Caco-2 (cell line): ENCODE results near the gene CNPY4. TPM values are rescaled to one million over a fixed set of nuclear protein-coding genes. Genes with fewer than 3 reads are reported as not detected.

Source experiments
- BruUV-seq: library from RNA; stranded (reverse); fragments of 400-500 nt; replicated peaks from 2 replicates; lab custom pipeline; 2021; lab: Mats Ljungman, UMichigan
- CTCF ChIA-PET: fragments of 300-600 bp; sonication (Branson Sonifier 250); formaldehyde crosslinking; loops from one replicate; lab custom pipeline; 2022; ENCODE audit warnings: antibody characterized with exemption; lab: Charles Lee
- POLR2A ChIA-PET: fragments of 300-600 bp; sonication (Branson Sonifier 250); formaldehyde crosslinking; loops from one replicate; lab custom pipeline; 2022; ENCODE audit warnings: antibody characterized with exemption; lab: Charles Lee
- DNase-seq, 2 experiments: peaks; one replicate each; pipeline versions ENCODE4 v3.0.0 to v3.0.0-alpha.2; 2020 to 2022
- H3K27me3 ChIP-seq: replicated peaks from 2 replicates; pipeline ENCODE4 v1.6.0; 2011; ENCODE audit warnings: low read length; ENCODE audit not compliant: control insufficient read depth, insufficient read depth
- H3K36me3 ChIP-seq: 2 replicates; pipeline ENCODE4 v1.5.1; 2011; ENCODE audit warnings: low read length; ENCODE audit not compliant: control insufficient read depth, insufficient read depth
- H3K4me1 ChIP-seq: fragments of 250-450 bp; sonication (Bioruptor Pico); 2 replicates; pipeline ENCODE4 v1.5.1; 2020; ENCODE audit warnings: mild to moderate bottlenecking
- H3K4me3 ChIP-seq: 2 replicates; pipeline ENCODE4 v1.5.1; 2011; ENCODE audit warnings: low read depth, mild to moderate bottlenecking, control low read depth, low read length
- H3K9me3 ChIP-seq: fragments of 250-450 bp; sonication (Bioruptor Pico); 2 replicates; pipeline ENCODE4 v1.5.1; 2020; ENCODE audit warnings: mild to moderate bottlenecking, moderate library complexity
- H3K27ac Mint-ChIP-seq: one replicate; pipeline ENCODE4 v1.8.0; 2022; ENCODE audit warnings: mixed read lengths; ENCODE audit not compliant: unreplicated experiment
- H3K27me3 Mint-ChIP-seq: one replicate; pipeline ENCODE4 v1.8.0; 2022; ENCODE audit warnings: mixed read lengths; ENCODE audit not compliant: insufficient read depth, unreplicated experiment
- H3K36me3 Mint-ChIP-seq: one replicate; pipeline ENCODE4 v1.8.0; 2022; ENCODE audit warnings: mild to moderate bottlenecking, mixed read lengths; ENCODE audit not compliant: insufficient read depth, unreplicated experiment
- H3K4me1 Mint-ChIP-seq: one replicate; pipeline ENCODE4 v1.8.0; 2022; ENCODE audit warnings: low read depth, mixed read lengths; ENCODE audit not compliant: unreplicated experiment
- H3K4me3 Mint-ChIP-seq: one replicate; pipeline ENCODE4 v1.8.0; 2022; ENCODE audit warnings: mild to moderate bottlenecking, moderate library complexity, mixed read lengths; ENCODE audit not compliant: unreplicated experiment
- H3K9me3 Mint-ChIP-seq: one replicate; pipeline ENCODE4 v1.8.0; 2022; ENCODE audit warnings: mixed read lengths; ENCODE audit not compliant: unreplicated experiment
- CTCF ChIP-seq, 2 experiments: fragments of 200-600 bp in 1 of 2; IDR thresholded peaks; 1 replicate in 1 of 2; 2 replicates in 1 of 2; pipeline versions ENCODE4 v1.5.1 to v1.8.0; 2011 to 2022; ENCODE audit warnings: antibody characterized with exemption in 1 of 2, control low read depth in 1 of 2, inconsistent platforms in 1 of 2, low read depth in 1 of 2, low read length in 1 of 2, mild to moderate bottlenecking in 1 of 2, moderate library complexity in 1 of 2; ENCODE audit not compliant: insufficient read depth in 1 of 2, severe bottlenecking in 1 of 2, unreplicated experiment in 1 of 2
- intact Hi-C: fragments of 100-400 bp; cut with micrococcal nuclease; formaldehyde crosslinking; loops from one replicate; pipeline ENCODE4 v1.10.0; 2022; ENCODE audit not compliant: unreplicated experiment
- total RNA-seq: library from RNA; stranded (reverse); gene quantifications from 2 replicates; pipeline ENCODE4 v1.2.3, GENCODE V29; 2022

CNPY4 gene
- total RNA-seq, 1 experiment from 2014 or later: 10.1 TPM

DNA sequence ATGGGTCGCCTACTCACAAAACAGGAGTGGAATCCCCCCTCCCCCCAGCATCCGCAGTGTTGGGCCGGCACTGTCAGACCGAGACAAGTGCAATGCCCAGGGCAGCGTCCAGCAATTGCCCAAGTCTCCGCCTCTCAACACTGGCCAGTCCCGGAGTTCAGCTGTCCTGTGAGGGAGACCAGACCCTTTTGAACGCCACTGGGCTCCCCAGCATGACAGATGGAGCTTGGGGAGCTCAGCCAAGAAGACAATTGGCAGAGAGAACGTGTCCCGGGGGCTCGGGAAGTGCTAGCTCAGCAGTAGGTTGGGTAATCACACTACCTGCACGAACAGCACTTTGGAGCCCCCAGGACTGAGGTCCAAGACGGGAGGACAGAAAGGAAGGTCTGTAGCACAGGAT is 25.9 kb upstream of the CNPY4 start:
- no peaks in the 10 kb centered on the region for H3K4me1 ChIP-seq
- no peak overlapping the region for H3K4me3 ChIP-seq
- H3K36me3 ChIP-seq: peaks cover 13% of the 10 kb centered on the region
- Mint-ChIP-seq H3K27ac (peak overlapping the region; percentile 6), H3K4me1 (peaks cover 14% of the 10 kb centered on the region), H3K9me3 (no peaks in the 10 kb centered on the region), H3K36me3 (peaks cover 98% of the 10 kb centered on the region), H3K4me3 (no peak overlapping the region), H3K27me3 (no peaks in the 10 kb centered on the region)
- no peaks in the 10 kb centered on the region for H3K27me3 ChIP-seq
- no peaks in the 10 kb centered on the region for H3K9me3 ChIP-seq
- DNase-seq: no peak
- no peak for TF ChIP-seq CTCF (IDR thresholded peaks at IDR 0.05; ENCODE audit: insufficient read depth in 1 of 2, low read depth in 1 of 2, low read length in 1 of 2, severe bottlenecking in 1 of 2, unreplicated experiment in 1 of 2)
- POLR2A ChIA-PET: no interaction called here
- CTCF ChIA-PET: no interaction called here
- intact Hi-C loops: no loop called here
- no TSS peak for BruUV-seq

- ChIA-PET CTCF (no interaction called here), POLR2A (no interaction called here)
- Mint-ChIP-seq H3K9me3 (no peaks in the 10 kb centered on the region), H3K27ac (peak overlapping the region; percentile 6), H3K4me1 (peaks cover 19% of the 10 kb centered on the region), H3K36me3 (peaks cover 98% of the 10 kb centered on the region), H3K27me3 (no peaks in the 10 kb centered on the region), H3K4me3 (no peak overlapping the region)
- H3K27me3 ChIP-seq: no peaks in the 10 kb centered on the region
- H3K9me3 ChIP-seq: no peaks in the 10 kb centered on the region
- H3K4me3 ChIP-seq: no peak overlapping the region
- no TSS peak for BruUV-seq
- peaks cover 13% of the 10 kb centered on the region for H3K36me3 ChIP-seq
- intact Hi-C loops: no loop called here
- no peaks in the 10 kb centered on the region for H3K4me1 ChIP-seq
- DNase-seq: no peak
- TF ChIP-seq CTCF (IDR thresholded peaks at IDR 0.05; ENCODE audit: insufficient read depth in 1 of 2, low read depth in 1 of 2, low read length in 1 of 2, severe bottlenecking in 1 of 2, unreplicated experiment in 1 of 2): no peak
These were observed 25.4 kb upstream of the CNPY4 start for GRCh38 chr7:100093925-100094486.

GRCh38 chr7:100095289-100095688 is 24.1 kb upstream of the CNPY4 start:
- no peak for DNase-seq
- no TSS peak for BruUV-seq
- Histone ChIP-seq H3K27me3 (no peaks in the 10 kb centered on the region), H3K36me3 (peaks cover 15% of the 10 kb centered on the region), H3K4me3 (no peak overlapping the region), H3K9me3 (no peaks in the 10 kb centered on the region), H3K4me1 (no peaks in the 10 kb centered on the region)
- intact Hi-C loops: no loop called here
- Mint-ChIP-seq H3K9me3 (no peaks in the 10 kb centered on the region), H3K4me3 (no peak overlapping the region), H3K27me3 (no peaks in the 10 kb centered on the region), H3K4me1 (peaks cover 23% of the 10 kb centered on the region), H3K27ac (peak overlapping the region; percentile 71), H3K36me3 (peaks cover 100% of the 10 kb centered on the region)
- no peak for TF ChIP-seq CTCF (IDR thresholded peaks at IDR 0.05; ENCODE audit: insufficient read depth in 1 of 2, low read depth in 1 of 2, low read length in 1 of 2, severe bottlenecking in 1 of 2, unreplicated experiment in 1 of 2)
- ChIA-PET POLR2A (interaction anchor here (0.8 kb wide), 1 partner anchor 53 kb away, joined by 3 read pairs; the partner anchor contains the start of gene LAMTOR4), CTCF (no interaction called here)
